Stimulated activated CD4-positive, alpha-beta T cell treated with anti-CD3 and anti-CD28 coated beads, TNF-alpha, amount 100 ng/mL, for 1 hour (primary cell): ENCODE results near the gene SRRM3.
A peak's percentile ranks its signal among the peaks of the same experiment; 100 is the strongest.
"Not testable (repeated sequence)": the region's sequence is repeated elsewhere in the genome, so short reads cannot be mapped to it uniquely, and the experiment has no call there.

Source experiments
- DNase-seq, 3 donors: peaks; one replicate each; pipeline ENCODE4 v3.0.0-alpha.2; 2020; ENCODE audit warnings: low read depth in 3 of 3, low spot score in 1 of 3

SRRM3 gene

DNA sequence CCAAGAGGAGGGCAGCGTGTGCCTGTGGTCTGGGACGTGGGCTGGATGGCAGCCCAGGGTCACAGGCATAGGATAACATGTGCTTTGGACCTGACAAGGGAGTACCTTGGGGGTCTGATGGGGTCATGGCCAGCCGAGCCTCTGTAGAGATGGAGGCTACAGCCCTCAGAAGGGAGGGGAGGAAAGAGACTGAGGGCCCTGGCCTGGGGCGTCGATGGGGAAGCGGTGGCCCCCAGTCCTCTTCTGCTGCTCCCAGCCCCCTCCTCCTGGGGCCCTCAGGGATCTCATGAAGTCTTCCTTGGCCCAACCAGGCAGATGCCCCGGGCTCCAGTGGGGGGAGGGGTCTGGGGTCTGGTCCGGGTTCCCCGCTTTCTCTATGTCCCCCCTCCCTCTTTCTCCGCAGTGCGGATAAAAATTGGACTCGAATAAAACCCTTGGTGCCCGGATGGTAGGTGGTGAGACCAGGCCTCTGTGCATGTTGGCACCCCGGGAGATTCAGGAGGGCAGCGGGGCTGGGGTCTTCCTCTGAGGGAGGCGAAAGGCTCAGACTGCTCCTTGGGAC lies 85.2 kb downstream of the SRRM3 start:
- no peak for DNase-seq

DNA sequence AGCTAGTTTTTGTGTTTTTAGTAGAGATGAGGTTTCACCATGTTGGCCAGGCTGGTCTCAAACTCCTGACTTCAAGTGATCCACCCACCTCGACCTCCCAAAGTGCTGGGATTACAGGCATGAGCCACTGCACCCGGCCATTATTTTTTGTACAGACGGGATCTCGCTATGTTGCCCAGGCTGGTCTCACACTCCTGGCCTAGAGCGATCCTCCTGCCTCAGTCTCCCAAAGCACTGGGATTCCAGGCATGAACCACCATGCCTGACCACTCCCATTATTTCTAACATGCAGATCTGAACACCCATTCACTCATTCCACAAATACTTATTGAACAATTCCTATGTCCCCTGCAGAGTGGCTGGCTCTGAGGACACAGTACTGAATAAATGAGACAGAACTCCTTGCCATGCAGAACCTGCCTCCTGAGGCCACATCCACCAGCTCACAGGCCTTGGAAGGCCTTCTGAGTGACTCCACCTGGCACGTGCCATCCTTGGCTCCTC lies 89.2 kb downstream of the SRRM3 start:
- DNase-seq = not testable (repeated sequence)

DNA sequence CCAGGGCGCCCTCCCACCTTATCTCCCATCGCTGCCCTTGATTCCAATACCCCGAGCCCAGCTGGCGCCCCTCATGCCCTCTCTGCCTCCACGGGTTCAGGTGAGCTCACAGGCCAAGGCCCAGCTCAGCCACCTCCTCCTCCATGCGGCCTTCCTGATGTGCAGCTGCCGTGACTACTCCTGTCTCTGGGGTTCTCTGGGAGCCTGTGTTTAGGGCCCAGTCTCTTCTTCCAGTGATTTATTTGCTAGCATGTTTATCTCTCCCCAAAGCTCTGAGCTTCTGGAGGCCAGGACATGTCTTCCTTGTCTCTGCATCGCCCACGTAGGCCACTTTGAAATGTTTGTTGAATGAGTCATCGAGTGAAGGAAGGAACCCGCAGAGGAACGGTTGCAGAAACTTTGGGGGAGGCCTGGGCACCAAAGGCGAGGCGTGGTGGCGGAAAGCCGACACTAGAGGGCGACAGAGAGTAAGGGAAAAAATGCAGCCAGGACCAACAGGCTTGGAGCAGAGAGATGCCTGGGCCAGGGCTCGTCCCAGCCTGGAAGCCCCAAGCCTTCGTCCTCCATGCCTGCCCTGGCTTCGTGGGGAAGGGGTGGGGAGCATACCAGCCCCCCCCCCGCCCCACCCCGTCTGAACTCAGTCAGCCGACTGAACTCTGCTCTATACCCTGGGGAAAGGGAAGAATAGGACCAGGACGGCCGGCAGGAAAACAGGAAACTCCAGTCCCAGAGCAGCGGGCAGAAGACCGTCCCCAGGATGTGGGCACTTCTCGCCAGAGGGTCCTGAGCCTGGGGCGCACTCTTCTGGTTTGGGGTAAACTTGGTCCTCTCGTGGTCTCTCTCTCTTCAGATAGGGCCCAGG lies 89.9 kb downstream of the SRRM3 start:
- peak; percentile 57 to 84 (median 82) for DNase-seq

DNA sequence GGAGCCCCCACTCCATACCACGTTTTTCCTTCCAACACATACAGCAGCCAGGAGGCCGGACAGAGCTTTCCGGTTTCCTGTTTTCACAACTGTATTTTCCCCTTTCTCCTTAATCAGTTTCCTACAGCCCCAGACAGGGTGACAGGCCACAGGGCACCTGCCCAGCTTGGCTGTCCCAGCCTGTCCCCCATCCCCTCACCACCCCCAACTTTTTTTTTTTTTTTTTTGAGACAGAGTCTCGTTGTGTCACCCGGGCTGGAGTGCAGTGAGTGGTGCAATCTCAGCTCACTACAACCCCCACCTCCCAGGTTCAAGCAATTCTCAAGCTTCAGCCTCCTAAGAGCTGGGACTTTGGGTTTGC lies 90.5 kb downstream of the SRRM3 start:
- no peak for DNase-seq

DNA sequence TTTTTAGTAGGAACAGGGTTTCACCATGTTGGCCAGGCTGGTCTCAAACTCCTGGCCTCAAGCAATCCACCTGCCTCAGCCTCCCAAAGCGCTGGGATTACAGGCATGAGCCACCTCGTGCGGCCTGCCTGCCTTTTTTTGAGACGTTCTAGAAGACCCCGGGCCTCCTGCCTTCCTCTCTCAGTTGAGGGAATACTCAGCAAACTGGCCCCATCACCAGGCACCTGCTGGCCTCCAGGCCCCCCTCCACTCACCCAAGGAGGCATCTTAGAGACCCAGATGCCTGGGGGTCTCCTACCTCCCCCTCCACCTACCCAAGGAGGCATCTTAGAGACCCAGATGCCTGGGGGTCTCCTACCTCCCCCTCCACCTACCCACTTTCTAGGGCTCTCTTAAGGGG lies 91.2 kb downstream of the SRRM3 start:
- DNase-seq = not testable (repeated sequence)

DNA sequence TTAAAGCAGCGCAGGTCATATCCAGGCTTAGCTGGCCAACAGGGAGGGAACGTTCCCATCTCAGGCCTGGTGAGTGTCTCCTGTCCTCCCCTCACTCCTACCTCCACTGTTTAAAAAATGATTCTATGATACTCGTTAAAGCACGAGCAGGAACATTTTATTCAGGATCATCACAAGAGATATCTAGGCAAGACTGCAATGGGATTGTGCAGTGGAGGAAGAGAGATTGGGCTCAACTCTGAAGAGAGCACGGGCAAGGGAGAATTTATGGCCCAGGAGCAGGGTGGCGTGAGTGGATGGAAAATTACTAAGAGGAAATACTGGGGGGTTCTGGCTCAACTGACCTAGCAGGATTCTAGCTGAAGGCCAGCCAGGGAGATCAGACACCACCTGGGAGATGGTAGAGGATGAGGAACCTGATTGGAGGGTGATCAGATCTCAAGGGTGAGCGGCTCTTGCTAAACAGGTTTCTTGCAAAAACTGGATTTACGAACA lies 91.8 kb downstream of the SRRM3 start:
- DNase-seq = no peak

DNA sequence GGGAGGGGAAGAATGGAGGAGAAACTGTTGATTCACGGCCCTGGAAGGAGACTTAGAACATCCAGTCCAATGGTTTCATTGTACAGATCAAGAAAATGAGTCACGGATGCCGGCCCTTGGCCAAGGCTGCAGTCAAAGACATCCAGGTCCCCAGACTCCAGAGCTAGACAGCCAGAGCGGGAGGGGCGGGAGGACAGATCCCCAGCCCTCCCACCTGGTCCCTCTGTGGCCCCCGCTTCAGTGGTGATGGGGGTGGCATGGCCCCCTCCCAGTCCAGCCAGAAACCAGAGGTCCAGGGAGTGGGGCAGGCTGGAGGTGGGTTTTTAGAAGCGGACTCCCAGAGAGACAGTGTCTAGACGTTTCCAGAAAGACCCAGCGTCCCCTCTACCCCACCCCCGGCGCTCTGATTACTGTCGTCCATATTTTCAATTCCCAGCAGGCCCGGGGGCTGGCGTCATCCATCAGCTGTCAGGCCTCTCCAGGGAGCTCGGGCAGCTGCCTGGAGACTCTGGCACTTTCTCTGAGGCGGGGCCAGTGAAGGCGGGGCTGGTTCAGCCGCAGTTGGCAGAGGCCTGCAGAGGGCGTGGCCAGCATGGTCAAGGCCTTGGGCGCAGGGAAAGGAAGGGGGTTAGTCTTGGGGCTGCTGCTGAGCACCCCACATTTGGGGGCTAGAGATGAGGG lies 92.8 kb downstream of the SRRM3 start:
- DNase-seq = no peak

DNA sequence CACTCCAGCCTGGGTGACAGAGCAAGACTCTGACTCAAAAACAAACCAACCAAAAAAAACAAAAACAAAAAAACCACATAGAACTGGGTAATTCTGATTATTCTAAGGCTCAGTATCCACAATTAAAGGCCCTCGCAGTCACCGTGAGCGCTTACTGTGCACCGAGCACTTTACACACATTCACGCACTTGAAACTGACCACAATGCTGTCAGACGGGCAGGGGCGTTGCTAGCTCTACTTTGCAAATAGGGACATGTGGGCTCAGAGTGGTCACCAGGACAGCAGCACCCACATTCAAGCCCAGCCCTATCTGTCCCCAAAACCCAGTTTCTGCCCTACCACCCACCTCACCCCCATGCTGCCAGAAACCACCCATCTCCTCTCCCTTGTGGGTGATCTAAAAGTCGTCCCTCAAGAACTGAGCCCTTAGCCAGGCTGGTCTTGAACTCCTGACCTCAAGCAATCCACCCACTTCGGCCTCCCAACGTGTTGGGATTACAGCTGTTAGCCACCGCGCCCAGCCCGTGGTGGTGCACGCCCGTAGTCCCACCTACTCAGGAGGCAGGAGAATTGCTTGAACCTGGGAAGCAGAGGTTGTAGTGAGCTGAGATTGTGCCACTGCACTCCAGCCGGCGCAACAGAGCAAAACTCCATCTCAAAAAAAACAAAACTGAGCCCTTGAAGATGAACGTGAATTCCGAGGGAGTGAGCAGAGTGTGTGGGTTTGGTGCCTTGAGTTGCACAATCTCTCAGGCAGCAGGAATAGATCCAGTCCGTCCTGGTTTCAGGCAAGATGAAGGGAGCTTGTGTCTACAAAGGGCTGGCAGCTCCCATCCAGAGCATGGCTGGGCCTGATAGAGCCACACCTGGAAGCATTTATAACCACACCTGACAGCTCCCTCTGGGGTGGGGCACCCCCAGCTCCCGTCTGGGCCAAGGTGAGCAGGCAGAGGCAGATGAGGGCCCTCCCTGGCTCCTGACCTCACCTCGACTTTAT lies 95.3 kb downstream of the SRRM3 start:
- no peak for DNase-seq

DNA sequence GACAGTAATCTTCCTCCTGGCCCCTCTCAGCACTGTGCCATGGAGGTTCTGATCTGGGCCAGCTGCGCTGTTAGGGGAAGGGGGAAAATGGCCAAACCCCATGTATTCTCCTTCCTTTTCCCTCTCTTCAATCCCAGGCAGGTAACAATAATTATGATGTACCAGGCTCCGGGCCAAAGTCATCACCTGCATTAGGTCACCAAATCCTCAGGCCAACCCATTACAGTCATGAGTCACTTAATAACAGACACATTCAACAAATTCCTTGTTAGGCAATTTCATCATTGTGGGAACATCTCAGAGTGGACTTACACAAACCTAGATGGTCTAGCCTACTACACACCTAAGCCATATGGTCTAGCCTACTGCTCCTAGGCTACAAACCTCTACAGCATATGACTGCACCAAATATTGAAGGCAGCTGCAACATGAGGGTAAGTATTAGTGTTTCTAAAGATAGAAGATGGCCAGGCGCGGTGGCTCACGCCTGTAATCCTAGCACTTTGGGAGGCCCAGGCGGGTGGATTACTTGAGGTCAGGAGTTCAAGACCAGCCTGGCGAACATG lies 98.6 kb downstream of the SRRM3 start:
- no peak for DNase-seq

DNA sequence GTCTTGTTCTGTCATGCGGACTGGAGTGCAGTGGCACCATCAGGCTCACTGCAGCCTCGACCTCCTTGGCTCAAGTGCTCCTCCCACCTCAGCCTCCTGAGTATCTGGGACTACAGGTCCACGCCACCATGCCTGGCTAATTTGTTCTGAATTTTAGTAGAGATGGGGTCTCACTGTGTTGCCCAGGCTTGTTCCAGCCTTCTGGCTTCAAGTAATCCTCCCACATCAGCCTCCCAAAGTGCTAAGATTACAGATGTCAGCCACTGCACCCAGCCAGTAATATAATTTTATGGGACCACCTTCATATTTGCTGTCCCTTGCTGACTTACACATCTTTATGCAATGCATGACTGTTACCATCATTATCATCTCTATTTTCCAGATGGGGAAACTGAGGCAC lies 99.3 kb downstream of the SRRM3 start:
- no peak for DNase-seq

DNA sequence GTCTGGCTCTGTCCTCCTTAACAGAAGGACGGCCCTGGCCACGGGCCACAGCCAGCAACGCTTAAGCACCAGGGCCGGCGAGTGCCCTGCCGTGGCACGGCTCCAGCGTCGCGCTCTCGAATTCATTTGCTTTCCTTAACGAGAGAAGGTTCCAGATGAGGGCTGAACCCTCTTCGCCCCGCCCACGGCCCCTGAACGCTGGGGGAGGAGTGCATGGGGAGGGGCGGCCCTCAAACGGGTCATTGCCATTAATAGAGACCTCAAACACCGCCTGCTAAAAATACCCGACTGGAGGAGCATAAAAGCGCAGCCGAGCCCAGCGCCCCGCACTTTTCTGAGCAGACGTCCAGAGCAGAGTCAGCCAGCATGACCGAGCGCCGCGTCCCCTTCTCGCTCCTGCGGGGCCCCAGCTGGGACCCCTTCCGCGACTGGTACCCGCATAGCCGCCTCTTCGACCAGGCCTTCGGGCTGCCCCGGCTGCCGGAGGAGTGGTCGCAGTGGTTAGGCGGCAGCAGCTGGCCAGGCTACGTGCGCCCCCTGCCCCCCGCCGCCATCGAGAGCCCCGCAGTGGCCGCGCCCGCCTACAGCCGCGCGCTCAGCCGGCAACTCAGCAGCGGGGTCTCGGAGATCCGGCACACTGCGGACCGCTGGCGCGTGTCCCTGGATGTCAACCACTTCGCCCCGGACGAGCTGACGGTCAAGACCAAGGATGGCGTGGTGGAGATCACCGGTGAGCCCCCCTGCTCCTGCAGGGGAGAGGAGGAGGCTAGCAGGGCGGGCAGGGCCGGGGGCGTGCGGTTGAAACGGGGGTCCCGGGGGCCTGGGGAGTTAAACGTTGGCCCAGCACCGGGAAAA lies 100.9 kb downstream of the SRRM3 start, which contains the start of gene HSPB1:
Gene HSPB1, plus strand, starts transcription at position 327 of the 855 bp plus-strand sequence. Its CDS starts 40 bp downstream, at position 367.
- peak; percentile 19 to 50 (median 30) for DNase-seq

DNA sequence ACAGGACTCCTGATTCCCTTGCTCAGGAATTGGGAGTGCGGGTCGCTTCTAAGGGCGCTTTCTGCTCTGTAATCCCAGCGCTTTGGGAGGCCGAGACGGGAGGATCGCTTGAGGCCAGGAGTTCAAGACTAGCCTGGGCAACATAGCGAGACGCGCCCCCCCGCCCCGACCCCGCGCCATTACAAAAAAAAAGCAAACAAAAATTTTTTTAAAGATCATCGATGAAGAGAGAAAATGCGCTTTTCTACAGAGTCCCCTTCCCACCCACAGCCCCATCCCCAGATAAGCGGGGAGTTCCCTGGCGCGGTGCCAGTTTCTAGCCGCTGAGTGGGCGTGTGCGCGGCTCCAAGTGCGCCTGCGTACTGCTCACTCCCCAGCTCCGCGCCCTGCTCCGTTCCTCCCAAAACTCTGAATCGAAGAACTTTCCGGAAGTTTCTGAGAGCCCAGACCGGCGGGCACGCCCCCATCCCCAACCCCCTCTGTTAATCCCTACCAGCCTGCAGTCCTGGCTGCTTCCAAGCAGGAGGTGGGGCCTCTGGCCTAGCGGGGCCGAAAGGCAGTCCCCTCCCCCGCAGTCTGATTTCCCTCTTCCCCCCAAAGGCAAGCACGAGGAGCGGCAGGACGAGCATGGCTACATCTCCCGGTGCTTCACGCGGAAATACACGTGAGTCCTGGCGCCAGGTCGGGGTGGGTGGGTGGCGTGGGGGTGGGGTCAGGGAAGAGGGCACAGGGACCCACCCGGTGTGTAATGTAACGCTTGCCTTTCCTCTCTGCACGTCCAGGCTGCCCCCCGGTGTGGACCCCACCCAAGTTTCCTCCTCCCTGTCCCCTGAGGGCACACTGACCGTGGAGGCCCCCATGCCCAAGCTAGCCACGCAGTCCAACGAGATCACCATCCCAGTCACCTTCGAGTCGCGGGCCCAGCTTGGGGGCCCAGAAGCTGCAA lies 101.8 kb downstream of the SRRM3 start:
- peak; percentile 55 to 78 (median 74) for DNase-seq

DNA sequence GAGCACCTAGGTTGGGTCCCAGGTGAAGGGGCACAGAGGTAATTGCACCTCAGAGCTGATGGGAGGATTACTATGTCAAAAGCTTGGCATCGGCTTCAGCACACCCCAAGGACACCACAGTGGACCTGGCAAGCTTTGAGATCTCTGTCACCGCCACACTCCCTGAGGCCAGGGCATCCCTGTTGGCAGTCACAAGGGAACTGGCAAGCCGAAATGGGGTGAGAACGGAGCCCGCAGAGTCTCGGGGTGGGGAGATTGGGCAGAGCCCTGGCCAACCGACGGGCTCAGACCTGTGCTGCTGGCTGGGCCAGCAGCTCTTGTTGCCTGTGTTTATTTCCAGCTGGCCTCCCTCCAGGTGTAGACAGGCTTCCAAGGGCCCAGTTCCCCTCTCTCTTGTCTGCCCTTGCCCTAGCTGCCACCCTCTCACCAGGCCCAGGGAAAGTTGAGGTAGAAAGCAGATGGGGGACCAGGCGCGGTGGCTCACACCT lies 103.2 kb downstream of the SRRM3 start:
- DNase-seq = no peak

DNA sequence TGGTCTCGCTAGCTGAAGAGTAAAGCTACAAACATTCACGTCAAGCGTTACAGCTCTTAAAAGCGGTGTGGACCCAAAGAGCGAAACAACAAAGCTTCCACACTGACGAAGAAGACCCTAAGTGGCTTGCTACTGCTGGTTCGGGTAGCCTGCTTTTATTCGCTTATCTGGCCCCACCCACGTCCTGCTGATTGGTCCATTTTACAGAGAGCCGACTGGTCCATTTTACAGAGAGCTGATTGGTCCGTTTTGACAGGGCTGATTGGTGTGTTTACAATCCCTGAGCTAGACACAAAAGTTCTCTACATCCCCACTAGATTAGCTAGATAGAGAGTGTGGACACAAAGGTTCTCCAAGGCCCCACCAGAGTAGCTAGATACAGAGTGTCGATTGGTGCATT lies 107.2 kb downstream of the SRRM3 start:
- not testable (repeated sequence) for DNase-seq

DNA sequence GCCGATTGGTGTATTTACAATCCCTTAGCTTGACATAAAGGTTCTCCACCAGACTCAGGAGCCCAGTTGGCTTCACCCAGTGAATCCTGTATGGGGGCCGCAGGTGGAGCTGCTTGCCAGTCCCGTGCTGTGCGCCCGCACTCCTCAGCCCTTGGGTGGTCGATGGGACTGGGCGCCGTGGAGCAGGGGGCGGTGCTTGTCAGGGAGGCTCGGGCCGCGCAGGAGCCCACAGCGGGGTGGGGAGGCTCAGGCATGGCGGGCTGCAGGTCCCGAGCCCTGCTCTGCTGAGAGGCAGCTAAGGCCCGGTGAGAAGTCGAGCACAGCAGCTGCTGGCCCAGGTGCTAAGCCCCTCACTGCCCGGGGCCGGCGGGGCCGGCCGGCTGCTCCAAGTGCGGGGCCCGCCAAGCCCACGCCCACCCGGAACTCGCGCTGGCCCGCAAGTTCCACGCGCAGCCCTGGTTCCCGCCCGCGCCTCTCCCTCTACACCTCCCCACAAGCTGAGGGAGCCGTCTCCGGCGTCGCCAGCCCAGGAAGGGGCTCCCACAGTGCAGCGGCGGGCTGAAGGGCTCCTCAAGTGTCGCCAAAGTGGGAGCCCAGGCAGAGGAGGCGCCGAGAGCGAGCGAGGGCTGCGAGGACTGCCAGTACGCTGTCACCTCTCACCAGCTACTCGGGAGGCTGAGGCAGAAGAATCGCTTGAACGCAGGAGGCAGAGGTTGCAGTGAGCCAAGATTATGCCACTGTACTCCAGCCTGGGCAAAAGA lies 107.8 kb downstream of the SRRM3 start:
- not testable (repeated sequence) for DNase-seq

DNA sequence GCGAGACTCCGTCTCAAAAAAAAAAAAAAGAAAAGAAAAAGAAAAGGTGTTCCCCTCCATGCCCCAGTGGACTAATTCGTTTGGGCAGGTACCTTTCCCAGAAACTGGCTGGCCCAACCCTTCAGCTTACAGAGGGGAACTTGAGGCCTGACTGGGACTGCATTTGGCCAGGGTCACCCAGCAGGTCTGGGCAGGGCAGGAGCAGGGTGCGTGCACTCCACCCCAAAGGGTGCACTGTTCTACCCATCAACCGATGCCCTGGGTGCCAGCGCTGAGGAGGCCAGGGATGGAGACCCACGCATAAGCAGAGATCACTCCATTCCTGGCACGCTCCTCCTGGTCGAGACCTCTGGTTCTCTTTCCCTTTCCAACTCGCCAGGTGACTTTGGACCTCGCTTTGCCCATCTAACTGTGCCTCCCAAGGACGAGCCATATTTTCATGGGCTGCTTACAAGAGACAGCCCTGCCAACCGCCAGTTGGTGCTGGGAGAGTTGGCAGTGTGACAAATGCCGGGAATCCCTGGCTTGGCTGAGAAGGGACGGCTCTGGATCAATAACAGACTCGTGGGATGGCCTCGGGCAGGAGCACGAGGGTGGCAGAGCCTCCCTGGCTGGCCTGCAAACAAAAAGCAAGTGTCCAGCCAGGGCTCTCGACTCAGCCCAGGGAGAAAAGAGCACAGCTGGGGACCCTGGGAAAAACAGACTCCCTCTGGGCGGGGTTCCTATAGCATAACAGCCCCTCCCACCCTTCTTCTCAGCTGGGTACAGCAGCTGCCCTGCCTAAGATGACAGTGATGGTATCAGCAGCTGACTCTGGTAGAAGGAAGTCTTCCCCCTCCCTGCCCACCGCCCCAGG lies 108.6 kb downstream of the SRRM3 start:
- DNase-seq = no peak
